H1 (cell line): ENCODE measurements around the gene SCOC. TPM values are rescaled to one million over a fixed set of nuclear protein-coding genes. Genes with fewer than 3 reads are reported as not detected.

Source experiments
- CTCF ChIA-PET: fragments of 300-600 bp; sonication (Branson Sonifier 250); formaldehyde crosslinking; loops from one replicate; lab custom pipeline; 2021; ENCODE audit not compliant: partially characterized antibody; lab: Charles Lee
- POLR2A ChIA-PET: fragments of 300-600 bp; sonication (Branson Sonifier 250); formaldehyde crosslinking; loops from one replicate; lab custom pipeline; 2021; ENCODE audit warnings: inconsistent platforms; ENCODE audit not compliant: partially characterized antibody; lab: Charles Lee
- DNase-seq, 2 experiments: peaks; one replicate each; pipeline versions ENCODE4 v3.0.0 to v3.0.0-alpha.2; 2010 to 2022; ENCODE audit warnings: low spot score in 2 of 2, low read depth in 1 of 2, mixed read lengths in 1 of 2
- FAIRE-seq: peaks from 2 replicates; lab custom pipeline; 2011; peaks lifted over from hg19 to GRCh38; lab: Jason Lieb, UNC
- H2AFZ ChIP-seq: 2 replicates; pipeline ENCODE4 v1.8.1; 2012; ENCODE audit warnings: low read length, inconsistent platforms
- H2AK5ac ChIP-seq: 2 replicates; pipeline ENCODE4 v1.6.1; 2013; ENCODE audit warnings: low read depth, low read length
- H2BK120ac ChIP-seq: replicated peaks from 2 replicates; pipeline ENCODE3; 2013; ENCODE audit warnings: low read depth, low read length, inconsistent platforms
- H2BK12ac ChIP-seq: 2 replicates; pipeline ENCODE4 v1.6.1; 2013; ENCODE audit warnings: low read depth, low read length
- H2BK15ac ChIP-seq: 2 replicates; pipeline ENCODE4 v1.6.1; 2013; ENCODE audit warnings: low read length
- H2BK20ac ChIP-seq: 2 replicates; pipeline ENCODE4 v1.6.1; 2013; ENCODE audit warnings: low read length
- H2BK5ac ChIP-seq: 2 replicates; pipeline ENCODE4 v1.6.1; 2013; ENCODE audit warnings: low read depth, low read length
- H3K14ac ChIP-seq: 2 replicates; pipeline ENCODE4 v1.6.1; 2013; ENCODE audit warnings: inconsistent platforms; ENCODE audit not compliant: insufficient read length
- H3K18ac ChIP-seq: 2 replicates; pipeline ENCODE4 v1.6.1; 2013; ENCODE audit warnings: low read length; ENCODE audit errors: extremely low read depth
- H3K23ac ChIP-seq: 2 replicates; pipeline ENCODE4 v1.6.1; 2013; ENCODE audit warnings: inconsistent platforms; ENCODE audit not compliant: insufficient read length
- H3K23me2 ChIP-seq: 2 replicates; pipeline ENCODE4 v1.6.1; 2013; ENCODE audit warnings: low read depth, low read length
- H3K27ac ChIP-seq: 2 replicates; pipeline ENCODE4 v1.6.1; 2011; ENCODE audit warnings: low read depth, low read length, inconsistent platforms
- H3K27me3 ChIP-seq, 4 experiments: replicated peaks in 1 of 4; 1 replicate in 1 of 4; 2 replicates in 3 of 4; pipeline versions ENCODE4 v1.6.1 to v1.8.1; 2011 to 2013; ENCODE audit warnings: low read length in 3 of 4, mild to moderate bottlenecking in 3 of 4, inconsistent platforms in 2 of 4, mixed read lengths in 2 of 4, moderate library complexity in 1 of 4; ENCODE audit not compliant: control insufficient read depth in 3 of 4, insufficient read depth in 3 of 4; ENCODE audit errors: extremely low read depth in 1 of 4
- H3K36me3 ChIP-seq, 4 experiments: 2 replicates each; pipeline versions ENCODE4 v1.6.1 to v1.8.1; 2011 to 2013; ENCODE audit warnings: mild to moderate bottlenecking in 4 of 4, low read length in 3 of 4, moderate library complexity in 2 of 4, control low read depth in 1 of 4, inconsistent platforms in 1 of 4; ENCODE audit not compliant: insufficient read depth in 4 of 4, control insufficient read depth in 2 of 4
- H3K4ac ChIP-seq: replicated peaks from 2 replicates; pipeline ENCODE3; 2013; ENCODE audit warnings: low read length, low read depth, mixed read lengths, inconsistent platforms; ENCODE audit not compliant: insufficient read length
- H3K4me1 ChIP-seq, 4 experiments: replicated peaks in 1 of 4; 1 replicate in 1 of 4; 2 replicates in 3 of 4; pipeline versions ENCODE4 v1.6.1 to v1.8.1; 2011 to 2013; ENCODE audit warnings: low read length in 3 of 4, inconsistent platforms in 2 of 4, mixed read lengths in 1 of 4; ENCODE audit not compliant: insufficient read depth in 4 of 4, control insufficient read depth in 3 of 4
- H3K4me2 ChIP-seq, 2 experiments: 2 replicates each; pipeline versions ENCODE4 v1.6.1 to v1.8.1; 2011 to 2013; ENCODE audit warnings: low read depth in 2 of 2, low read length in 2 of 2, control low read depth in 1 of 2, inconsistent platforms in 1 of 2, mild to moderate bottlenecking in 1 of 2; ENCODE audit not compliant: insufficient read depth in 1 of 2
- H3K4me3 ChIP-seq, 4 experiments: fragments of 200-600, 300-600 bp in 1 of 4; sonication (generic), shearing (Covaris generic), sonication (Bioruptor Twin) in 1 of 4; 2 replicates each; pipeline versions ENCODE4 v1.5.1 to v1.8.1; 2011 to 2016; ENCODE audit warnings: low read length in 4 of 4, low read depth in 3 of 4, control low read depth in 2 of 4, inconsistent platforms in 2 of 4, mild to moderate bottlenecking in 2 of 4, mixed read lengths in 1 of 4, moderate library complexity in 1 of 4; ENCODE audit not compliant: insufficient read depth in 2 of 4; ENCODE audit errors: extremely low read depth in 1 of 4
- H3K56ac ChIP-seq: replicated peaks from 2 replicates; pipeline ENCODE3; 2013; ENCODE audit warnings: low read depth, mild to moderate bottlenecking, mixed read lengths, low read length, inconsistent platforms; ENCODE audit not compliant: insufficient read length
- H3K79me1 ChIP-seq: 2 replicates; pipeline ENCODE4 v1.6.1; 2013; ENCODE audit warnings: low read depth, low read length, control low read depth
- H3K79me2 ChIP-seq, 2 experiments: 2 replicates each; pipeline versions ENCODE4 v1.6.1 to v1.8.1; 2012 to 2013; ENCODE audit warnings: low read length in 2 of 2, mild to moderate bottlenecking in 2 of 2, inconsistent platforms in 1 of 2; ENCODE audit not compliant: insufficient read depth in 2 of 2, control insufficient read depth in 1 of 2
- H3K9ac ChIP-seq, 4 experiments: replicated peaks in 1 of 4; 1 replicate in 1 of 4; 2 replicates in 3 of 4; pipeline versions ENCODE4 v1.6.1 to v1.8.1; 2011 to 2013; ENCODE audit warnings: low read depth in 3 of 4, low read length in 3 of 4, control low read depth in 2 of 4, mild to moderate bottlenecking in 2 of 4, moderate library complexity in 2 of 4, inconsistent platforms in 1 of 4; ENCODE audit errors: extremely low read depth in 1 of 4
- H3K9me3 ChIP-seq, 2 experiments: 2 replicates each; pipeline versions ENCODE4 v1.6.1 to v1.8.1; 2012 to 2013; ENCODE audit warnings: mild to moderate bottlenecking in 2 of 2, moderate library complexity in 2 of 2, control low read depth in 1 of 2, inconsistent platforms in 1 of 2, low read depth in 1 of 2, low read length in 1 of 2, mixed read lengths in 1 of 2; ENCODE audit not compliant: insufficient read depth in 2 of 2
- H4K20me1 ChIP-seq, 2 experiments: replicated peaks in 1 of 2; 2 replicates each; pipeline versions ENCODE3 to v1.8.1; 2011 to 2013; ENCODE audit warnings: inconsistent platforms in 2 of 2, low read length in 2 of 2, mild to moderate bottlenecking in 1 of 2; ENCODE audit not compliant: insufficient read depth in 2 of 2, control insufficient read depth in 1 of 2
- H4K5ac ChIP-seq: 2 replicates; pipeline ENCODE4 v1.6.1; 2013; ENCODE audit warnings: low read length, low read depth, mixed read lengths, inconsistent platforms; ENCODE audit not compliant: insufficient read length
- H4K8ac ChIP-seq: 2 replicates; pipeline ENCODE4 v1.8.0; 2013; ENCODE audit warnings: mild to moderate bottlenecking, moderate library complexity, low read length, inconsistent platforms; ENCODE audit not compliant: insufficient read depth; ENCODE audit errors: extremely low read depth
- H4K91ac ChIP-seq: replicated peaks from 2 replicates; pipeline ENCODE3; 2013; ENCODE audit warnings: low read length, mixed read lengths, inconsistent platforms; ENCODE audit not compliant: insufficient read length
- CHD1 ChIP-seq: IDR thresholded peaks from 2 replicates; pipeline ENCODE4 v1.6.1; 2012; ENCODE audit warnings: low read depth, low read length, improper control_type of control experiment
- CTCF ChIP-seq, 3 experiments: IDR thresholded peaks; 1 replicate in 2 of 3; 2 replicates in 1 of 3; pipeline versions ENCODE4 v1.5.1 to v1.6.1; 2011; ENCODE audit warnings: low read length in 3 of 3, mild to moderate bottlenecking in 3 of 3, inconsistent platforms in 2 of 3, low read depth in 1 of 3, moderate library complexity in 1 of 3; ENCODE audit not compliant: insufficient read depth in 1 of 3; ENCODE audit errors: control extremely low read depth in 1 of 3
- EZH2 ChIP-seq: fragments of 200-600 bp; sonication (generic); IDR thresholded peaks from 2 replicates; pipeline ENCODE4 v1.7.1; 2012; ENCODE audit warnings: low read depth, mild to moderate bottlenecking, moderate library complexity, low read length, inconsistent platforms; ENCODE audit not compliant: severe bottlenecking
- HDAC2 ChIP-seq, 2 experiments: fragments of 300-600 bp in 1 of 2; sonication (generic) in 1 of 2; IDR thresholded peaks; 2 replicates each; pipeline ENCODE4 v1.6.1; 2011 to 2012; ENCODE audit warnings: low read depth in 2 of 2, low read length in 2 of 2, mild to moderate bottlenecking in 2 of 2, moderate library complexity in 2 of 2, borderline replicate concordance in 1 of 2, inconsistent platforms in 1 of 2
- KDM1A ChIP-seq: fragments of 200-600, 300-600 bp; sonication (generic); IDR thresholded peaks from 2 replicates; pipeline ENCODE4 v1.7.1; 2016; ENCODE audit warnings: mild to moderate bottlenecking, low read length, borderline replicate concordance
- NRF1 ChIP-seq: IDR thresholded peaks from 2 replicates; pipeline ENCODE4 v1.6.1; 2011; ENCODE audit warnings: mild to moderate bottlenecking, low read depth, low read length, improper control_type of control experiment
- POLR2AphosphoS5 ChIP-seq: IDR thresholded peaks from 2 replicates; pipeline ENCODE4 v1.6.1; 2011; ENCODE audit warnings: low read depth, low read length
- POU5F1 ChIP-seq: IDR thresholded peaks from 2 replicates; pipeline ENCODE4 v1.6.1; 2011; ENCODE audit warnings: low read depth, mild to moderate bottlenecking, low read length, moderate library complexity
- SIX5 ChIP-seq: IDR thresholded peaks from 2 replicates; pipeline ENCODE4 v1.6.1; 2011; ENCODE audit warnings: mild to moderate bottlenecking, low read depth, low read length
- SUZ12 ChIP-seq: fragments of 200-600 bp; sonication (generic); IDR thresholded peaks from 2 replicates; pipeline ENCODE4 v1.6.1; 2012; ENCODE audit warnings: mild to moderate bottlenecking, inconsistent platforms, low read length, moderate library complexity, mixed read lengths
- YY1 ChIP-seq: IDR thresholded peaks from 2 replicates; pipeline ENCODE4 v1.6.1; 2011; ENCODE audit warnings: low read depth, mild to moderate bottlenecking, low read length
- ZNF274 ChIP-seq: IDR thresholded peaks from 2 replicates; pipeline ENCODE4 v1.7.0; 2012; ENCODE audit warnings: low read length, borderline replicate concordance; ENCODE audit errors: extremely low read depth
- WGBS, 2 experiments: shearing (Covaris generic) in 1 of 2; methylation state at CpG; one replicate each; pipeline versions ENCODE4 v1.1.6 to v1.1.7; 2013 to 2015; ENCODE audit warnings: low lambda C conversion rate in 2 of 2, mixed read lengths in 2 of 2, inconsistent platforms in 1 of 2, low coverage in 1 of 2, missing lambda C conversion rate in 1 of 2; ENCODE audit not compliant: insufficient replicate concordance in 2 of 2, insufficient coverage in 1 of 2, insufficient read length in 1 of 2; ENCODE audit errors: extremely low coverage in 1 of 2, missing lambda C conversion rate in 1 of 2; 5-methylcytosine and 5-hydroxymethylcytosine counted together
- polyA plus RNA-seq, 7 experiments: library from polyadenylated mRNA; depleted of rRNA in 3 of 7; stranded (reverse) in 5 of 7; unstranded in 2 of 7; fragments of >200 nt in 5 of 7; fragments of 200-250 nt in 2 of 7; gene quantifications; 1 replicate in 5 of 7; 2 replicates in 1 of 7; 4 replicates in 1 of 7; pipeline versions ENCODE4 v1.2.1 to v1.2.3, GENCODE V29; 2011 to 2013; ENCODE audit warnings: missing spikeins in 2 of 7, mixed read lengths in 2 of 7
- total RNA-seq: library from RNA; stranded (reverse); fragmentation: NEBNext Ultra II Directional; extraction: Animal tissue kit (Norgen Biotek cat#: 25700); gene quantifications from 2 replicates; pipeline ENCODE4 v1.2.1, GENCODE V29; 2021

SCOC gene
- total and polyA plus RNA-seq, 2 of the 8 experiments (the other 6 are each of a cell fraction or from before 2014, with no cell fraction given): 12.1 to 33.4 TPM

- CTCF ChIA-PET: interaction anchor here (0.8 to 6.1 kb wide), 15 partner anchors 11 to 675 kb away, joined by 3 to 40 read pairs (median 4); no protein-coding TSS in a partner anchor
- H3K14ac ChIP-seq: no peak overlapping the region
- H2BK12ac ChIP-seq: no peak overlapping the region
- no peak overlapping the region for H2BK20ac ChIP-seq
- no peak overlapping the region for H2AK5ac ChIP-seq
- TF ChIP-seq POLR2AphosphoS5: no peak
- TF ChIP-seq EZH2: no peak
- no peak for TF ChIP-seq KDM1A
- no peak for TF ChIP-seq SUZ12
- no peak for TF ChIP-seq POU5F1
- no peak for TF ChIP-seq ZNF274
- no peak for TF ChIP-seq CHD1
- no peak for TF ChIP-seq NRF1
- TF ChIP-seq SIX5: no peak
- TF ChIP-seq HDAC2 (IDR thresholded peaks at IDR 0.05; ENCODE audit: borderline replicate concordance in 1 of 2, low read depth in 2 of 2, low read length in 2 of 2): no peak
- no peak for TF ChIP-seq YY1
- TF ChIP-seq CTCF (IDR thresholded peaks at IDR 0.05; ENCODE audit: control extremely low read depth in 1 of 3, insufficient read depth in 1 of 3, low read depth in 1 of 3, low read length in 3 of 3): no peak
- TF ChIP-seq, all 59 proteins: peak for 0
- Histone ChIP-seq H4K20me1 (no peaks in the 10 kb centered on the region), H3K79me1 (no peaks in the 10 kb centered on the region), H4K5ac (no peak overlapping the region), H3K23ac (no peak overlapping the region), H3K56ac (no peak overlapping the region), H3K27ac (no peak overlapping the region), H3K4me3 (no peak overlapping the region), H3K23me2 (no peaks in the 10 kb centered on the region), H3K27me3 (no peaks in the 10 kb centered on the region), H2AFZ (no peak overlapping the region), H3K36me3 (no peaks in the 10 kb centered on the region), H3K4me1 (no peaks in the 10 kb centered on the region), H3K79me2 (no peaks in the 10 kb centered on the region), H3K18ac (no peak overlapping the region), H4K8ac (no peak overlapping the region), H3K4me2 (no peak overlapping the region), H2BK120ac (no peak overlapping the region), H4K91ac (no peak overlapping the region), H3K9me3 (no peaks in the 10 kb centered on the region), H2BK5ac (no peak overlapping the region), H3K4ac (no peak overlapping the region), H2BK15ac (no peak overlapping the region), H3K9ac (no peak overlapping the region)
- 87% methylated on average over 1 of the region's 1 CpG; no CpG with 5 or more reads in 1 of the 2 experiments for WGBS, 2 experiments
- FAIRE-seq: no peak
- POLR2A ChIA-PET: no interaction called here
- DNase-seq: no peak
Measured at GRCh38 chr4:140331245-140331644, 42.2 kb upstream of the SCOC start.
